ENCODE measurements around the gene TSPAN18. TPM values are rescaled to one million over a fixed set of nuclear protein-coding genes. Genes with fewer than 3 reads are reported as not detected.

Gene TSPAN18
- total RNA-seq, 1 donor from 2014 or later: 25.7 TPM

GRCh38 chr11:44707094-44707493, 19.7 kb upstream of the TSPAN18 start:
- Mint-ChIP-seq H3K36me3 (ENCODE audit: insufficient read depth) (no peaks in the 10 kb centered on the region), H3K27me3 (peaks cover 6% of the 10 kb centered on the region), H3K27ac (no peak overlapping the region), H3K4me1 (ENCODE audit: low read depth) (peaks cover 7% of the 10 kb centered on the region), H3K9me3 (ENCODE audit: low read depth) (no peaks in the 10 kb centered on the region), H3K4me3 (ENCODE audit: low read depth) (no peak overlapping the region)
- no peak for TF ChIP-seq CTCF (IDR thresholded peaks at IDR 0.05; ENCODE audit: unreplicated experiment)
- no peak for DNase-seq (ENCODE audit: low spot score, unreplicated experiment)

- no peak for TF ChIP-seq CTCF (IDR thresholded peaks at IDR 0.05; ENCODE audit: unreplicated experiment)
- DNase-seq (ENCODE audit: low spot score, unreplicated experiment): no peak
- H3K27me3 Mint-ChIP-seq: peaks cover 6% of the 10 kb centered on the region
- no peak overlapping the region for H3K27ac Mint-ChIP-seq
- H3K4me3 Mint-ChIP-seq (ENCODE audit: low read depth): no peak overlapping the region
- H3K36me3 Mint-ChIP-seq (ENCODE audit: insufficient read depth): no peaks in the 10 kb centered on the region
- H3K4me1 Mint-ChIP-seq (ENCODE audit: low read depth): peaks cover 9% of the 10 kb centered on the region
- no peaks in the 10 kb centered on the region for H3K9me3 Mint-ChIP-seq (ENCODE audit: low read depth)
These were observed 18.8 kb upstream of the TSPAN18 start for GRCh38 chr11:44708009-44708408.

GRCh38 chr11:44708523-44709280, 18.1 kb upstream of the TSPAN18 start:
- H3K4me3 Mint-ChIP-seq (ENCODE audit: low read depth): no peak overlapping the region
- peaks cover 6% of the 10 kb centered on the region for H3K27me3 Mint-ChIP-seq
- no peak overlapping the region for H3K27ac Mint-ChIP-seq
- H3K9me3 Mint-ChIP-seq (ENCODE audit: low read depth): no peaks in the 10 kb centered on the region
- no peak for TF ChIP-seq CTCF (IDR thresholded peaks at IDR 0.05; ENCODE audit: unreplicated experiment)
- H3K36me3 Mint-ChIP-seq (ENCODE audit: insufficient read depth): no peaks in the 10 kb centered on the region
- H3K4me1 Mint-ChIP-seq (ENCODE audit: low read depth): peaks cover 10% of the 10 kb centered on the region
- no peak for DNase-seq (ENCODE audit: low spot score, unreplicated experiment)

DNA sequence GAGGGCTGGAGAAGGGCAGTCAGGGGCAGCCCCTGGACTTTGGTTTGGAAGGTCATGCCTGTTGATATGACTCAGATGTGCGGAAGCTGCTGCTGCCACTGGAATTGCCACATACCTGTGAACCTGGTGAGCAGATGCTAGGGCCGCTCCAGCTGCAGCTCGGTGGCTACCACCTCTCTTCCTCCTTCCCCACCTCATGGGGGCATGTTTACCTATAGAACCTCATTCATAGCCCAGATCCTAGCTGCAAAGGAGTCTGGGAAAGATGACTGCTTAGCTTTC, 17.5 kb upstream of the TSPAN18 start:
- no peaks in the 10 kb centered on the region for H3K36me3 Mint-ChIP-seq (ENCODE audit: insufficient read depth)
- no peak for DNase-seq (ENCODE audit: low spot score, unreplicated experiment)
- TF ChIP-seq CTCF (IDR thresholded peaks at IDR 0.05; ENCODE audit: unreplicated experiment): no peak
- H3K9me3 Mint-ChIP-seq (ENCODE audit: low read depth): no peaks in the 10 kb centered on the region
- no peak overlapping the region for H3K4me3 Mint-ChIP-seq (ENCODE audit: low read depth)
- H3K27me3 Mint-ChIP-seq: peaks cover 6% of the 10 kb centered on the region
- H3K4me1 Mint-ChIP-seq (ENCODE audit: low read depth): peaks cover 10% of the 10 kb centered on the region
- no peak overlapping the region for H3K27ac Mint-ChIP-seq

GRCh38 chr11:44709966-44710365, 16.8 kb upstream of the TSPAN18 start:
- Mint-ChIP-seq H3K4me3 (ENCODE audit: low read depth) (no peak overlapping the region), H3K27me3 (peaks cover 7% of the 10 kb centered on the region), H3K27ac (no peak overlapping the region), H3K4me1 (ENCODE audit: low read depth) (peaks cover 10% of the 10 kb centered on the region), H3K36me3 (ENCODE audit: insufficient read depth) (no peaks in the 10 kb centered on the region), H3K9me3 (ENCODE audit: low read depth) (no peaks in the 10 kb centered on the region)
- TF ChIP-seq CTCF (IDR thresholded peaks at IDR 0.05; ENCODE audit: unreplicated experiment): no peak
- DNase-seq (ENCODE audit: low spot score, unreplicated experiment): no peak
